WTC11 (cell line): ENCODE data around the gene MTPN. TPM values are rescaled to one million over a fixed set of nuclear protein-coding genes. Genes with fewer than 3 reads are reported as not detected.

Experiments used
- ATAC-seq: fragments of 200-7000 bp; cut with Tn5 transposase; 2 replicates; pipeline ENCODE4 v1.10.0; 2021; ENCODE audit warnings: mild to moderate bottlenecking, moderate library complexity
- CTCF ChIA-PET: fragments of 300-600 bp; sonication (Branson Sonifier 250); formaldehyde crosslinking; loops from one replicate; lab custom pipeline; 2021; ENCODE audit warnings: antibody characterized with exemption; lab: Charles Lee
- POLR2A ChIA-PET: fragments of 350-600 bp; sonication (Branson Sonifier 250); formaldehyde crosslinking; loops from one replicate; lab custom pipeline; 2021; ENCODE audit warnings: antibody characterized with exemption; lab: Charles Lee
- DNase-seq: peaks from one replicate; pipeline ENCODE4 v3.0.0; 2021; ENCODE audit warnings: low spot score
- H3K27ac Mint-ChIP-seq: 2 replicates; pipeline ENCODE4 v1.8.0; 2021; ENCODE audit warnings: mixed read lengths
- H3K27me3 Mint-ChIP-seq: 2 replicates; pipeline ENCODE4 v1.8.0; 2021; ENCODE audit warnings: low read depth, mild to moderate bottlenecking, moderate library complexity, mixed read lengths
- H3K36me3 Mint-ChIP-seq: 2 replicates; pipeline ENCODE4 v1.8.0; 2021; ENCODE audit warnings: mixed read lengths
- H3K4me1 Mint-ChIP-seq: 2 replicates; pipeline ENCODE4 v1.8.0; 2022; ENCODE audit warnings: mixed read lengths
- H3K4me3 Mint-ChIP-seq: 2 replicates; pipeline ENCODE4 v1.8.0; 2021; ENCODE audit warnings: mild to moderate bottlenecking, moderate library complexity, mixed read lengths
- H3K9me3 Mint-ChIP-seq: 2 replicates; pipeline ENCODE4 v1.8.0; 2021; ENCODE audit warnings: mixed read lengths
- ARID4B ChIP-seq: sonication (generic); formaldehyde crosslinking; IDR thresholded peaks from 2 replicates; pipeline ENCODE4 v1.8.0; 2023; ENCODE audit warnings: missing genetic modification reagents, mild to moderate bottlenecking, borderline replicate concordance
- CBFB ChIP-seq: sonication (generic); formaldehyde crosslinking; IDR thresholded peaks from 2 replicates; pipeline ENCODE4 v1.8.1; 2022; ENCODE audit warnings: mild to moderate bottlenecking, low read depth, missing genetic modification reagents
- E2F4 ChIP-seq: sonication (generic); formaldehyde crosslinking; IDR thresholded peaks from 2 replicates; pipeline ENCODE4 v1.8.1; 2022; ENCODE audit warnings: low read depth, mild to moderate bottlenecking, moderate library complexity, missing genetic modification reagents, borderline replicate concordance
- GRHL2 ChIP-seq: fragments of 250-450 bp; sonication (Bioruptor Pico); IDR thresholded peaks from 2 replicates; pipeline ENCODE4 v1.8.0; 2022; ENCODE audit warnings: mild to moderate bottlenecking, moderate library complexity; ENCODE audit not compliant: insufficient replicate concordance, severe bottlenecking
- IRF1 ChIP-seq: sonication (generic); formaldehyde crosslinking; IDR thresholded peaks from 2 replicates; pipeline ENCODE4 v1.8.0; 2023; ENCODE audit warnings: missing genetic modification reagents
- JAZF1 ChIP-seq: fragments of 250-450 bp; sonication (Bioruptor Pico); IDR thresholded peaks from 2 replicates; pipeline ENCODE4 v1.9.0; 2021; ENCODE audit warnings: moderate library complexity, mild to moderate bottlenecking, inconsistent platforms
- MAX ChIP-seq: sonication (generic); formaldehyde crosslinking; IDR thresholded peaks from 2 replicates; pipeline ENCODE4 v1.8.0; 2022; ENCODE audit warnings: mild to moderate bottlenecking, missing genetic modification reagents
- OVOL2 ChIP-seq: fragments of 250-450 bp; sonication (Bioruptor Pico); IDR thresholded peaks from 2 replicates; pipeline ENCODE4 v1.9.0; 2021; ENCODE audit warnings: mild to moderate bottlenecking, borderline replicate concordance
- RELA ChIP-seq: sonication (generic); formaldehyde crosslinking; IDR thresholded peaks from 2 replicates; pipeline ENCODE4 v1.8.1; 2022; ENCODE audit warnings: missing genetic modification reagents, mild to moderate bottlenecking, borderline replicate concordance
- SP1 ChIP-seq: sonication (generic); formaldehyde crosslinking; conservative IDR thresholded peaks from 2 replicates; pipeline ENCODE4 v1.8.1; 2022; ENCODE audit warnings: missing genetic modification reagents
- TEAD1 ChIP-seq: sonication (generic); formaldehyde crosslinking; IDR thresholded peaks from 2 replicates; pipeline ENCODE4 v1.8.0; 2022; ENCODE audit warnings: mild to moderate bottlenecking, missing genetic modification reagents
- ZBTB21 ChIP-seq: sonication (generic); formaldehyde crosslinking; IDR thresholded peaks from 2 replicates; pipeline ENCODE4 v1.8.1; 2023; ENCODE audit warnings: mild to moderate bottlenecking, missing genetic modification reagents, borderline replicate concordance
- ZBTB43 ChIP-seq: sonication (generic); formaldehyde crosslinking; IDR thresholded peaks from 2 replicates; pipeline ENCODE4 v1.8.1; 2023; ENCODE audit warnings: mild to moderate bottlenecking, missing genetic modification reagents
- ZNF121 ChIP-seq: sonication (generic); formaldehyde crosslinking; IDR thresholded peaks from 2 replicates; pipeline ENCODE4 v1.8.0; 2023; ENCODE audit warnings: missing genetic modification reagents
- ZNF232 ChIP-seq: sonication (generic); formaldehyde crosslinking; IDR thresholded peaks from 2 replicates; pipeline ENCODE4 v1.8.0; 2022; ENCODE audit warnings: mild to moderate bottlenecking, missing genetic modification reagents
- ZNF281 ChIP-seq: sonication (generic); formaldehyde crosslinking; IDR thresholded peaks from 2 replicates; pipeline ENCODE4 v1.8.0; 2023; ENCODE audit warnings: mild to moderate bottlenecking, missing genetic modification reagents
- ZNF317 ChIP-seq: sonication (generic); formaldehyde crosslinking; IDR thresholded peaks from 2 replicates; pipeline ENCODE4 v1.8.1; 2023; ENCODE audit warnings: low read depth, mild to moderate bottlenecking, moderate library complexity, missing genetic modification reagents, borderline replicate concordance
- total RNA-seq: library from RNA; stranded (reverse); gene quantifications from 3 replicates; pipeline ENCODE4 v1.2.3, GENCODE V29; 2021
- TF ChIP-seq, protein P1 (sequence below): sonication (generic); formaldehyde crosslinking; IDR thresholded peaks from 2 replicates; pipeline ENCODE4 v1.8.1; 2023; ENCODE audit warnings: mild to moderate bottlenecking, missing genetic modification reagents, borderline replicate concordance
- TF ChIP-seq, protein P2 (sequence below): fragments of 250-450 bp; sonication (Bioruptor Pico); IDR thresholded peaks from 2 replicates; pipeline ENCODE4 v1.9.0; 2021; ENCODE audit warnings: mild to moderate bottlenecking

Gene MTPN
- total RNA-seq, 1 experiment from 2014 or later = 92.5 TPM

DNA sequence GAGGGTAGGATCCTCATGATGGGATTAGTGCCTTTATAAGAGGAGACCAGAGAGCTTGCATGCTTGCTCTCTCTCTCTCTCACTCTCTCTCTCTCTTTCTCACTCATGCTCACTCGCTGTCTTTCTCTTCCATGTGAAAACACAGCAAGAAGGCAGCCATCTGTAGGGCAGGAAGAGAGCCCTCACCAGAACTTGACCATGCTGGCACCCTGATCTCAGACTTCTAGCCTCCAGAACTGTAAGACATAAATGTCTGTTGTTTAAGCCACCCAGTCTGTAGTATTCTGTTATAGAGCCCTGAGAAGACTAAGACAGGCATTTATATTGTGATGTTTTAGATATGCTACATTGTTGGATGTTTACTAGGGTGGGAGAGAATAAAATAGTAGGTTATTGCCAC is 43.4 kb upstream of the MTPN start (continued):
- TF ChIP-seq, protein P1, sequence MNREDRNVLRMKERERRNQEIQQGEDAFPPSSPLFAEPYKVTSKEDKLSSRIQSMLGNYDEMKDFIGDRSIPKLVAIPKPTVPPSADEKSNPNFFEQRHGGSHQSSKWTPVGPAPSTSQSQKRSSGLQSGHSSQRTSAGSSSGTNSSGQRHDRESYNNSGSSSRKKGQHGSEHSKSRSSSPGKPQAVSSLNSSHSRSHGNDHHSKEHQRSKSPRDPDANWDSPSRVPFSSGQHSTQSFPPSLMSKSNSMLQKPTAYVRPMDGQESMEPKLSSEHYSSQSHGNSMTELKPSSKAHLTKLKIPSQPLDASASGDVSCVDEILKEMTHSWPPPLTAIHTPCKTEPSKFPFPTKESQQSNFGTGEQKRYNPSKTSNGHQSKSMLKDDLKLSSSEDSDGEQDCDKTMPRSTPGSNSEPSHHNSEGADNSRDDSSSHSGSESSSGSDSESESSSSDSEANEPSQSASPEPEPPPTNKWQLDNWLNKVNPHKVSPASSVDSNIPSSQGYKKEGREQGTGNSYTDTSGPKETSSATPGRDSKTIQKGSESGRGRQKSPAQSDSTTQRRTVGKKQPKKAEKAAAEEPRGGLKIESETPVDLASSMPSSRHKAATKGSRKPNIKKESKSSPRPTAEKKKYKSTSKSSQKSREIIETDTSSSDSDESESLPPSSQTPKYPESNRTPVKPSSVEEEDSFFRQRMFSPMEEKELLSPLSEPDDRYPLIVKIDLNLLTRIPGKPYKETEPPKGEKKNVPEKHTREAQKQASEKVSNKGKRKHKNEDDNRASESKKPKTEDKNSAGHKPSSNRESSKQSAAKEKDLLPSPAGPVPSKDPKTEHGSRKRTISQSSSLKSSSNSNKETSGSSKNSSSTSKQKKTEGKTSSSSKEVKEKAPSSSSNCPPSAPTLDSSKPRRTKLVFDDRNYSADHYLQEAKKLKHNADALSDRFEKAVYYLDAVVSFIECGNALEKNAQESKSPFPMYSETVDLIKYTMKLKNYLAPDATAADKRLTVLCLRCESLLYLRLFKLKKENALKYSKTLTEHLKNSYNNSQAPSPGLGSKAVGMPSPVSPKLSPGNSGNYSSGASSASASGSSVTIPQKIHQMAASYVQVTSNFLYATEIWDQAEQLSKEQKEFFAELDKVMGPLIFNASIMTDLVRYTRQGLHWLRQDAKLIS (CRISPR knock-in tag) = no peak
- TF ChIP-seq JAZF1 (CRISPR knock-in tag) (no peak), ZBTB21 (CRISPR knock-in tag) (no peak)

DNA sequence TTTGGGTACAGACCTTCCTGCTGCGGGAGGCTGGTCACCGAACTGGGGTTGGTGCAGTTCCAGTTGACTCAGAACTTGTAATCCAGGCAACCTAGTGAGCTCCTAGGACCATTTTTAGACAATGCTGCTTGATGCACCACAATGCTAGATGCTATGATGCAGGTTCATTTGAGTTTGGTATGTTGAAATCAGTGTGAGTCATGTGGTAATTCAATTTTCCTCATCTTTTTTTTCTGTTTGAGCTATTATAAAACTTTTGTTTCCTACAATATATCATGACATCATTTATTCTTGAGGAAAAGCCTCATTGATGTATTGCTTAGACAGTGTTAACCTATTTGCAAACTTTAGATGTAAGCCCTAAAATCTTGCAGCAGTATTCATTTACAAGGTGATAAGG is 40.9 kb upstream of the MTPN start:
- H3K27ac Mint-ChIP-seq = no peak overlapping the region
- ChIA-PET POLR2A (no interaction called here), CTCF (no interaction called here)
- no peaks in the 10 kb centered on the region for H3K36me3 Mint-ChIP-seq
- DNase-seq (no peak), ATAC-seq (no peak)
- no peaks in the 10 kb centered on the region for H3K4me1 Mint-ChIP-seq
- H3K9me3 Mint-ChIP-seq = no peaks in the 10 kb centered on the region
- no peak overlapping the region for H3K4me3 Mint-ChIP-seq
- H3K27me3 Mint-ChIP-seq = no peaks in the 10 kb centered on the region; the same call in 1 of the 2 replicates
- no peak for TF ChIP-seq ZNF121
- TF ChIP-seq, protein P2, sequence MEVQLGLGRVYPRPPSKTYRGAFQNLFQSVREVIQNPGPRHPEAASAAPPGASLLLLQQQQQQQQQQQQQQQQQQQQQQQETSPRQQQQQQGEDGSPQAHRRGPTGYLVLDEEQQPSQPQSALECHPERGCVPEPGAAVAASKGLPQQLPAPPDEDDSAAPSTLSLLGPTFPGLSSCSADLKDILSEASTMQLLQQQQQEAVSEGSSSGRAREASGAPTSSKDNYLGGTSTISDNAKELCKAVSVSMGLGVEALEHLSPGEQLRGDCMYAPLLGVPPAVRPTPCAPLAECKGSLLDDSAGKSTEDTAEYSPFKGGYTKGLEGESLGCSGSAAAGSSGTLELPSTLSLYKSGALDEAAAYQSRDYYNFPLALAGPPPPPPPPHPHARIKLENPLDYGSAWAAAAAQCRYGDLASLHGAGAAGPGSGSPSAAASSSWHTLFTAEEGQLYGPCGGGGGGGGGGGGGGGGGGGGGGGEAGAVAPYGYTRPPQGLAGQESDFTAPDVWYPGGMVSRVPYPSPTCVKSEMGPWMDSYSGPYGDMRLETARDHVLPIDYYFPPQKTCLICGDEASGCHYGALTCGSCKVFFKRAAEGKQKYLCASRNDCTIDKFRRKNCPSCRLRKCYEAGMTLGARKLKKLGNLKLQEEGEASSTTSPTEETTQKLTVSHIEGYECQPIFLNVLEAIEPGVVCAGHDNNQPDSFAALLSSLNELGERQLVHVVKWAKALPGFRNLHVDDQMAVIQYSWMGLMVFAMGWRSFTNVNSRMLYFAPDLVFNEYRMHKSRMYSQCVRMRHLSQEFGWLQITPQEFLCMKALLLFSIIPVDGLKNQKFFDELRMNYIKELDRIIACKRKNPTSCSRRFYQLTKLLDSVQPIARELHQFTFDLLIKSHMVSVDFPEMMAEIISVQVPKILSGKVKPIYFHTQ (CRISPR knock-in tag) = no peak
- TF ChIP-seq GRHL2 (CRISPR knock-in tag) = no peak
- TF ChIP-seq IRF1 = no peak
- TF ChIP-seq RELA (CRISPR knock-in tag) = no peak
- TF ChIP-seq ZNF317 (CRISPR knock-in tag) = no peak
- no peak for TF ChIP-seq ZNF232 (CRISPR knock-in tag)
- no peak for TF ChIP-seq ARID4B (CRISPR knock-in tag)
- TF ChIP-seq ZBTB43 = no peak
- no peak for TF ChIP-seq OVOL2 (CRISPR knock-in tag)
- TF ChIP-seq SP1 (CRISPR knock-in tag) = no peak
- TF ChIP-seq ZNF281 (CRISPR knock-in tag) = no peak
- no peak for TF ChIP-seq MAX
- TF ChIP-seq E2F4 (CRISPR knock-in tag) = no peak
- TF ChIP-seq CBFB (CRISPR knock-in tag) = no peak
- no peak for TF ChIP-seq TEAD1
